ENCODE results near the gene LMO3. TPM values are rescaled to one million over a fixed set of nuclear protein-coding genes. Genes with fewer than 3 reads are reported as not detected.

Gene LMO3
- polyA plus RNA-seq, 2 of the 4 experiments (the other 2 are of a cell fraction): 0.05 TPM; not detected in 1

- DNase-seq (ENCODE audit: low read depth in 1 of 2, low spot score in 1 of 2) (no peak), FAIRE-seq (no peak), ATAC-seq (no peak)
- no peak overlapping the region for H3K27ac ChIP-seq
- TF ChIP-seq, protein P1, sequence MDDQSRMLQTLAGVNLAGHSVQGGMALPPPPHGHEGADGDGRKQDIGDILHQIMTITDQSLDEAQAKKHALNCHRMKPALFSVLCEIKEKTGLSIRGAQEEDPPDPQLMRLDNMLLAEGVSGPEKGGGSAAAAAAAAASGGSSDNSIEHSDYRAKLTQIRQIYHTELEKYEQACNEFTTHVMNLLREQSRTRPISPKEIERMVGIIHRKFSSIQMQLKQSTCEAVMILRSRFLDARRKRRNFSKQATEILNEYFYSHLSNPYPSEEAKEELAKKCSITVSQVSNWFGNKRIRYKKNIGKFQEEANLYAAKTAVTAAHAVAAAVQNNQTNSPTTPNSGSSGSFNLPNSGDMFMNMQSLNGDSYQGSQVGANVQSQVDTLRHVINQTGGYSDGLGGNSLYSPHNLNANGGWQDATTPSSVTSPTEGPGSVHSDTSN (IDR thresholded peaks at IDR 0.05): no peak
- TF ChIP-seq, protein P2, sequence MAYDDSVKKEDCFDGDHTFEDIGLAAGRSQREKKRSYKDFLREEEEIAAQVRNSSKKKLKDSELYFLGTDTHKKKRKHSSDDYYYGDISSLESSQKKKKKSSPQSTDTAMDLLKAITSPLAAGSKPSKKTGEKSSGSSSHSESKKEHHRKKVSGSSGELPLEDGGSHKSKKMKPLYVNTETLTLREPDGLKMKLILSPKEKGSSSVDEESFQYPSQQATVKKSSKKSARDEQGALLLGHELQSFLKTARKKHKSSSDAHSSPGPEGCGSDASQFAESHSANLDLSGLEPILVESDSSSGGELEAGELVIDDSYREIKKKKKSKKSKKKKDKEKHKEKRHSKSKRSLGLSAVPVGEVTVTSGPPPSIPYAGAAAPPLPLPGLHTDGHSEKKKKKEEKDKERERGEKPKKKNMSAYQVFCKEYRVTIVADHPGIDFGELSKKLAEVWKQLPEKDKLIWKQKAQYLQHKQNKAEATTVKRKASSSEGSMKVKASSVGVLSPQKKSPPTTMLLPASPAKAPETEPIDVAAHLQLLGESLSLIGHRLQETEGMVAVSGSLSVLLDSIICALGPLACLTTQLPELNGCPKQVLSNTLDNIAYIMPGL (CRISPR knock-in tag; IDR thresholded peaks at IDR 0.05; ENCODE audit: borderline replicate concordance): no peak
- TF ChIP-seq REST (IDR thresholded peaks at IDR 0.05): no peak
- no peak for TF ChIP-seq ATOH8 (CRISPR knock-in tag; IDR thresholded peaks at IDR 0.05; ENCODE audit: low read depth)
- TF ChIP-seq HDAC2 (IDR thresholded peaks at IDR 0.05): no peak
- TF ChIP-seq EHF (CRISPR knock-in tag; IDR thresholded peaks at IDR 0.05): no peak
- no peak for TF ChIP-seq RARB (CRISPR knock-in tag; IDR thresholded peaks at IDR 0.05)
- no peak for TF ChIP-seq MYC (IDR thresholded peaks at IDR 0.05; ENCODE audit: borderline replicate concordance, low read length)
- TF ChIP-seq, protein P3, sequence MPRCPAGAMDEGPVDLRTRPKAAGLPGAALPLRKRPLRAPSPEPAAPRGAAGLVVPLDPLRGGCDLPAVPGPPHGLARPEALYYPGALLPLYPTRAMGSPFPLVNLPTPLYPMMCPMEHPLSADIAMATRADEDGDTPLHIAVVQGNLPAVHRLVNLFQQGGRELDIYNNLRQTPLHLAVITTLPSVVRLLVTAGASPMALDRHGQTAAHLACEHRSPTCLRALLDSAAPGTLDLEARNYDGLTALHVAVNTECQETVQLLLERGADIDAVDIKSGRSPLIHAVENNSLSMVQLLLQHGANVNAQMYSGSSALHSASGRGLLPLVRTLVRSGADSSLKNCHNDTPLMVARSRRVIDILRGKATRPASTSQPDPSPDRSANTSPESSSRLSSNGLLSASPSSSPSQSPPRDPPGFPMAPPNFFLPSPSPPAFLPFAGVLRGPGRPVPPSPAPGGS (IDR thresholded peaks at IDR 0.05): no peak
- TF ChIP-seq ZSCAN20 (CRISPR knock-in tag; IDR thresholded peaks at IDR 0.05): no peak
- TF ChIP-seq BHLHE40 (IDR thresholded peaks at IDR 0.05; ENCODE audit: low read depth, low read length): no peak
- TF ChIP-seq, protein P4, sequence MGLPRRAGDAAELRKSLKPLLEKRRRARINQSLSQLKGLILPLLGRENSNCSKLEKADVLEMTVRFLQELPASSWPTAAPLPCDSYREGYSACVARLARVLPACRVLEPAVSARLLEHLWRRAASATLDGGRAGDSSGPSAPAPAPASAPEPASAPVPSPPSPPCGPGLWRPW (IDR thresholded peaks at IDR 0.05): no peak
- TF ChIP-seq PHF8 (IDR thresholded peaks at IDR 0.05; ENCODE audit: borderline replicate concordance, low read depth): no peak
- no peak for TF ChIP-seq ESRRA (IDR thresholded peaks at IDR 0.05; ENCODE audit: borderline replicate concordance, low read length)
- no peak for TF ChIP-seq RCOR1 (IDR thresholded peaks at IDR 0.05; ENCODE audit: low read depth, low read length)
- TF ChIP-seq NR3C1 (IDR thresholded peaks at IDR 0.05): no peak
- no peak for TF ChIP-seq ZC3H11A (IDR thresholded peaks at IDR 0.05)
- no peak overlapping the region for H3K4me2 ChIP-seq
- WGBS (ENCODE audit: missing lambda C conversion rate): 88% methylated on average over 3 of the region's 3 CpGs
- H3K4me1 ChIP-seq: no peaks in the 10 kb centered on the region
- H3K4me3 ChIP-seq: no peak overlapping the region
- POLR2A ChIA-PET: no interaction called here
- CTCF ChIA-PET: interaction anchor here (0.7 kb wide), 1 partner anchor 1351 kb away, joined by 6 read pairs; no protein-coding TSS in a partner anchor
- H3K9me3 ChIP-seq: no peaks in the 10 kb centered on the region
Observed at GRCh38 chr12:16515666-16516065, 90.3 kb downstream of the LMO3 start.

GRCh38 chr12:16513231-16513630 is 92.7 kb downstream of the LMO3 start:
- H3K9me3 ChIP-seq: no peaks in the 10 kb centered on the region
- no peak overlapping the region for H3K4me2 ChIP-seq
- DNase-seq (ENCODE audit: low read depth in 1 of 2, low spot score in 1 of 2): no peak
- no peak overlapping the region for H3K4me3 ChIP-seq
- ATAC-seq: no peak
- no peak overlapping the region for H3K27ac ChIP-seq
- H3K4me1 ChIP-seq: no peaks in the 10 kb centered on the region
- ChIA-PET CTCF (no interaction called here), POLR2A (no interaction called here)
- no peak for FAIRE-seq
- WGBS (ENCODE audit: missing lambda C conversion rate): 88% methylated on average over 15 of the region's 15 CpGs
- TF ChIP-seq REST (IDR thresholded peaks at IDR 0.05): no peak
- no peak for TF ChIP-seq MYC (IDR thresholded peaks at IDR 0.05; ENCODE audit: borderline replicate concordance, low read length)
- TF ChIP-seq SREBF2 (IDR thresholded peaks at IDR 0.05): no peak
- TF ChIP-seq CHD4 (IDR thresholded peaks at IDR 0.05; ENCODE audit: borderline replicate concordance): no peak
- TF ChIP-seq, protein P1 (IDR thresholded peaks at IDR 0.05): no peak
- no peak for TF ChIP-seq CHD2 (IDR thresholded peaks at IDR 0.05; ENCODE audit: low read length, partially characterized antibody)
- TF ChIP-seq EHF (CRISPR knock-in tag; IDR thresholded peaks at IDR 0.05): no peak
- TF ChIP-seq NPAS2 (CRISPR knock-in tag; IDR thresholded peaks at IDR 0.05; ENCODE audit: borderline replicate concordance): no peak
- no peak for TF ChIP-seq HOXA7 (CRISPR knock-in tag; IDR thresholded peaks at IDR 0.05)

Data from A549 (cell line).